Liver (tissue), 3 donors: ENCODE measurements around the gene RALGPS1.

ENCODE experiments used
- GABPA ChIP-seq, 2 donors: IDR thresholded peaks in 1 of 2; conservative IDR thresholded peaks in 1 of 2; 2 replicates each; pipeline ENCODE4 v1.6.1; 2016; ENCODE audit warnings: antibody characterized with exemption in 2 of 2, mild to moderate bottlenecking in 1 of 2, moderate library complexity in 1 of 2
- HNF4G ChIP-seq: IDR thresholded peaks from 2 replicates; pipeline ENCODE4 v1.6.1; 2016; ENCODE audit warnings: antibody characterized with exemption
- JUND ChIP-seq, 2 donors: IDR thresholded peaks; 2 replicates each; pipeline ENCODE4 v1.6.1; 2016; ENCODE audit warnings: antibody characterized with exemption in 2 of 2
- RAD21 ChIP-seq, 2 donors: IDR thresholded peaks; 2 replicates each; pipeline ENCODE4 v1.6.1; 2016; ENCODE audit warnings: antibody characterized with exemption in 2 of 2, mild to moderate bottlenecking in 2 of 2
- RXRA ChIP-seq, 2 donors: IDR thresholded peaks; 2 replicates each; pipeline ENCODE4 v1.6.1; 2017 to 2018; ENCODE audit warnings: antibody characterized with exemption in 2 of 2, mild to moderate bottlenecking in 1 of 2
- TAF1 ChIP-seq: conservative IDR thresholded peaks from 2 replicates; pipeline ENCODE4 v1.6.1; 2016; ENCODE audit warnings: antibody characterized with exemption, mild to moderate bottlenecking
- TF ChIP-seq, protein P1 (sequence below): IDR thresholded peaks from 2 replicates; pipeline ENCODE4 v1.6.1; 2016; ENCODE audit warnings: antibody characterized with exemption, mild to moderate bottlenecking
- TF ChIP-seq, protein P2 (sequence below): fragments of 150-350 bp; IDR thresholded peaks from 2 replicates; pipeline ENCODE4 v1.5.1; 2017; ENCODE audit warnings: improper control_type of control experiment, low read depth, low read length; ENCODE audit not compliant: missing input control
- TF ChIP-seq, protein P3 (sequence below): IDR thresholded peaks from 2 replicates; pipeline ENCODE4 v1.6.1; 2016; ENCODE audit warnings: antibody characterized with exemption
- TF ChIP-seq, protein P4 (sequence below): IDR thresholded peaks from 2 replicates; pipeline ENCODE4 v1.6.1; 2016; ENCODE audit warnings: antibody characterized with exemption
- TF ChIP-seq, protein P5 (sequence below): IDR thresholded peaks from 2 replicates; pipeline ENCODE4 v1.6.1; 2016; ENCODE audit warnings: antibody characterized with exemption
- donor health status: healthy.
- donor health status: healthy.

DNA sequence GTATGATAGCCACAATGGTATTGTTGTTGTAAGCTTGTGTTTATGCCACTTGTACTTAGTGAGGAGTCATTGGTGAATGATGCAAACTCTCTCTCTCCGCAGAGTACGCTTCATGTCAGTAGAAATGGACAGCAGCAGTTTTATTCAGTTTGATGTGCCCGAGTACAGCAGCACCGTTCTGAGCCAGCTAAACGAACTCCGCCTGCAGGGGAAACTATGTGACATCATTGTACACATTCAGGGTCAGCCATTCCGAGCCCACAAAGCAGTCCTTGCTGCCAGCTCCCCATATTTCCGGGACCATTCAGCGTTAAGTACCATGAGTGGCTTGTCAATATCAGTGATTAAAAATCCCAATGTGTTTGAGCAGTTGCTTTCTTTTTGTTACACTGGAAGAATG, 35.3 kb upstream of the RALGPS1 start:
- TF ChIP-seq, protein P1, sequence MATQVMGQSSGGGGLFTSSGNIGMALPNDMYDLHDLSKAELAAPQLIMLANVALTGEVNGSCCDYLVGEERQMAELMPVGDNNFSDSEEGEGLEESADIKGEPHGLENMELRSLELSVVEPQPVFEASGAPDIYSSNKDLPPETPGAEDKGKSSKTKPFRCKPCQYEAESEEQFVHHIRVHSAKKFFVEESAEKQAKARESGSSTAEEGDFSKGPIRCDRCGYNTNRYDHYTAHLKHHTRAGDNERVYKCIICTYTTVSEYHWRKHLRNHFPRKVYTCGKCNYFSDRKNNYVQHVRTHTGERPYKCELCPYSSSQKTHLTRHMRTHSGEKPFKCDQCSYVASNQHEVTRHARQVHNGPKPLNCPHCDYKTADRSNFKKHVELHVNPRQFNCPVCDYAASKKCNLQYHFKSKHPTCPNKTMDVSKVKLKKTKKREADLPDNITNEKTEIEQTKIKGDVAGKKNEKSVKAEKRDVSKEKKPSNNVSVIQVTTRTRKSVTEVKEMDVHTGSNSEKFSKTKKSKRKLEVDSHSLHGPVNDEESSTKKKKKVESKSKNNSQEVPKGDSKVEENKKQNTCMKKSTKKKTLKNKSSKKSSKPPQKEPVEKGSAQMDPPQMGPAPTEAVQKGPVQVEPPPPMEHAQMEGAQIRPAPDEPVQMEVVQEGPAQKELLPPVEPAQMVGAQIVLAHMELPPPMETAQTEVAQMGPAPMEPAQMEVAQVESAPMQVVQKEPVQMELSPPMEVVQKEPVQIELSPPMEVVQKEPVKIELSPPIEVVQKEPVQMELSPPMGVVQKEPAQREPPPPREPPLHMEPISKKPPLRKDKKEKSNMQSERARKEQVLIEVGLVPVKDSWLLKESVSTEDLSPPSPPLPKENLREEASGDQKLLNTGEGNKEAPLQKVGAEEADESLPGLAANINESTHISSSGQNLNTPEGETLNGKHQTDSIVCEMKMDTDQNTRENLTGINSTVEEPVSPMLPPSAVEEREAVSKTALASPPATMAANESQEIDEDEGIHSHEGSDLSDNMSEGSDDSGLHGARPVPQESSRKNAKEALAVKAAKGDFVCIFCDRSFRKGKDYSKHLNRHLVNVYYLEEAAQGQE = no peak
- TF ChIP-seq RXRA (IDR thresholded peaks at IDR 0.05) (no peak), HNF4G (no peak), TAF1 (no peak), GABPA (IDR thresholded peaks at IDR 0.05 in 1 of 2, conservative IDR thresholded peaks at IDR 0.05 in 1 of 2) (no peak), RAD21 (IDR thresholded peaks at IDR 0.05) (no peak), JUND (IDR thresholded peaks at IDR 0.05) (no peak)
- TF ChIP-seq, protein P2, sequence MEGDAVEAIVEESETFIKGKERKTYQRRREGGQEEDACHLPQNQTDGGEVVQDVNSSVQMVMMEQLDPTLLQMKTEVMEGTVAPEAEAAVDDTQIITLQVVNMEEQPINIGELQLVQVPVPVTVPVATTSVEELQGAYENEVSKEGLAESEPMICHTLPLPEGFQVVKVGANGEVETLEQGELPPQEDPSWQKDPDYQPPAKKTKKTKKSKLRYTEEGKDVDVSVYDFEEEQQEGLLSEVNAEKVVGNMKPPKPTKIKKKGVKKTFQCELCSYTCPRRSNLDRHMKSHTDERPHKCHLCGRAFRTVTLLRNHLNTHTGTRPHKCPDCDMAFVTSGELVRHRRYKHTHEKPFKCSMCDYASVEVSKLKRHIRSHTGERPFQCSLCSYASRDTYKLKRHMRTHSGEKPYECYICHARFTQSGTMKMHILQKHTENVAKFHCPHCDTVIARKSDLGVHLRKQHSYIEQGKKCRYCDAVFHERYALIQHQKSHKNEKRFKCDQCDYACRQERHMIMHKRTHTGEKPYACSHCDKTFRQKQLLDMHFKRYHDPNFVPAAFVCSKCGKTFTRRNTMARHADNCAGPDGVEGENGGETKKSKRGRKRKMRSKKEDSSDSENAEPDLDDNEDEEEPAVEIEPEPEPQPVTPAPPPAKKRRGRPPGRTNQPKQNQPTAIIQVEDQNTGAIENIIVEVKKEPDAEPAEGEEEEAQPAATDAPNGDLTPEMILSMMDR = no peak
- TF ChIP-seq, protein P3, sequence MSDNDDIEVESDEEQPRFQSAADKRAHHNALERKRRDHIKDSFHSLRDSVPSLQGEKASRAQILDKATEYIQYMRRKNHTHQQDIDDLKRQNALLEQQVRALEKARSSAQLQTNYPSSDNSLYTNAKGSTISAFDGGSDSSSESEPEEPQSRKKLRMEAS = no peak
- TF ChIP-seq, protein P4, sequence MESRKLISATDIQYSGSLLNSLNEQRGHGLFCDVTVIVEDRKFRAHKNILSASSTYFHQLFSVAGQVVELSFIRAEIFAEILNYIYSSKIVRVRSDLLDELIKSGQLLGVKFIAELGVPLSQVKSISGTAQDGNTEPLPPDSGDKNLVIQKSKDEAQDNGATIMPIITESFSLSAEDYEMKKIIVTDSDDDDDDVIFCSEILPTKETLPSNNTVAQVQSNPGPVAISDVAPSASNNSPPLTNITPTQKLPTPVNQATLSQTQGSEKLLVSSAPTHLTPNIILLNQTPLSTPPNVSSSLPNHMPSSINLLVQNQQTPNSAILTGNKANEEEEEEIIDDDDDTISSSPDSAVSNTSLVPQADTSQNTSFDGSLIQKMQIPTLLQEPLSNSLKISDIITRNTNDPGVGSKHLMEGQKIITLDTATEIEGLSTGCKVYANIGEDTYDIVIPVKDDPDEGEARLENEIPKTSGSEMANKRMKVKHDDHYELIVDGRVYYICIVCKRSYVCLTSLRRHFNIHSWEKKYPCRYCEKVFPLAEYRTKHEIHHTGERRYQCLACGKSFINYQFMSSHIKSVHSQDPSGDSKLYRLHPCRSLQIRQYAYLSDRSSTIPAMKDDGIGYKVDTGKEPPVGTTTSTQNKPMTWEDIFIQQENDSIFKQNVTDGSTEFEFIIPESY = no peak
- TF ChIP-seq, protein P5, sequence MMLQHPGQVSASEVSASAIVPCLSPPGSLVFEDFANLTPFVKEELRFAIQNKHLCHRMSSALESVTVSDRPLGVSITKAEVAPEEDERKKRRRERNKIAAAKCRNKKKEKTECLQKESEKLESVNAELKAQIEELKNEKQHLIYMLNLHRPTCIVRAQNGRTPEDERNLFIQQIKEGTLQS = no peak
